Activated T-helper 1 cell treated with Interleukin-2 at 50 U/mL for 16 hours (primary cell): ENCODE results near the gene HOXA6.
A peak's percentile ranks its signal among the peaks of the same experiment; 100 is the strongest.

Experiments
- DNase-seq: peaks from one replicate; pipeline ENCODE4 v3.0.0-alpha.2; 2020; ENCODE audit warnings: low read depth

The HOXA6 gene

DNA sequence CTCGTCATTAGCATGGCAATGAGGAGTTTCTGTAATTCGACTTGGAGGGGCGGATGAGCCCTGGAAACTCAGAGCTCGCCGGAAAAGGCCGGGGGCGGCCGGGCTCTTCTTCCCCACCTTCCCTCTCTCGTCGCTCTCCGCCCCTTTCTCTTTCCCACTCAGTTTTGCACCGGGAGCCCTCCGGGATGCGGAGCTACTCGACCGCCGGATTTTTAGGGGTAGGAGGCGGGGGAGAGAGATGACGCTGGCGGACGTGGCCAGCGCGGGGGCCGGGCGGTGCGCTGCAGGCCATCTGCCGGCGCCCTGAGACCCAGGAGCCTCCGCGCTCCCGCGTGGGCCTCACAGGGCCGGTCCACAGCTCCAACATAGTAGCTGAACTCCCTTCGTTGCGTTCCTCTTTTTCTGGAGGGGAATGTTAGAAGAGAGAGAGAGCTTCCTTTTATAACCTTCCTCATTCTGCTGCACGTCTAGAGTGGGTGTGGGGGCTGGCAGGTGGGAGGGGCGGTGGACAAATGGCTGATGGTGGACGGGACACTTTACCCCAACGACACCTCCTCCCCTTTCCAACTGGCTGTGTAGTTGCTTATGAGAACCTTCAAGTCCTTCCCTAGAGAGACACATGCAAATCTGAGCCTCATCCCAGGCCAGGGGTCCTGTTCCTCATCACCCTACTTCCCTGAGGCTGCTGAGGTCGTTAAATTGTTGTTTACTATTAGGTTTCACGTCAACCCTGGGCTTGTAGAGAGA lies 50.6 kb downstream of the HOXA6 start:
- DNase-seq = no peak

DNA sequence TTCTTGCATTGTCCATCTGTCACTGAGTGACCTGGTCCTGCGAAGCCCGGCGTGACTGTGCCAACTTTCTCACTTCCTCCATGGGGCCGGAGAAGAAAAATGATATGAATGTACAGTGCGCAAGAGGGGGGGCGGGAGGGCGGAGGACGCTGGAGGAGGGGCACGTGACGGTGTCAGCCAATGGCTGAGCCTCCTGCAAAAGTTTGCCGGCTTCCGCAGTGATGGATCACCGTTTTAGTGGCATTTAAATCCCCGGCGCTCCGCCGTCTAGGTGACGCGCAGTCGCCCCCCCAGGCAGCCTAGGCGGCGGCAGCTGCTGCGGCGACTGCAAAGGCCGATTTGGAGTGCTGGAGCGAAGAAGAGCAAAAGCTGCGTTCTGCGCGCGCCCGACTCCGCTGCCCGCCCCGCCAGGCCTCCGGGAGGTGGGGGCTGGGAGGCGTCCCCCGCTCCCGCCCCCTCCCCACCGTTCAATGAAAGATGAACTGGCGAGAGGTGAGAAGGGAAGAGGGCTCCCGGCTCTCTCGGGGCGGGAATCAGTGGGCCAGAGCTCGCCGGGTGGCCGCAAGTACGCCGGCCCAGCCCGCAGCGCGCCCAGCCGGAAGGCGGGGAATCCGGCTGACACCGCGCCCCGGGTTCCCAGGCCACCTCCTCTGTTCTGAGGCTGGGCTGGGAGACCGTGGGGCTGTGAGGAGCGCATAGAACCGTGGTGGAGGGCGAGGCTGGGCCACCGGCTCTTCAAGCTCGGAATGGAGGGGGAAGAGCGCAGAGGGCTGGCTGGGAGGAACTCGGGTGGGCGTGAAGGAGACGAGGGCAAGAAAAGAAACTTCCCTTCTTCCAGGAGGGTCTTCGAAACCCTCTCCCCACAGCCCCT lies 51.4 kb downstream of the HOXA6 start, which contains the start of gene HOXA1:
Gene HOXA1 (minus strand): TSS at position 104 of the 871 bp plus-strand sequence. CDS start 88 bp downstream, at position 16.
- peak; percentile 36 for DNase-seq
